GM06990 (cell line): Measurements from ENCODE around the gene TECPR2.

ENCODE experiments used
- DNase-seq: peaks from one replicate; pipeline ENCODE4 v3.0.0-alpha.2; 2011; ENCODE audit not compliant: insufficient read length; ENCODE audit errors: extremely low read depth
- H3K27me3 ChIP-seq: replicated peaks from 2 replicates; pipeline ENCODE4 v1.6.0; 2011; ENCODE audit warnings: low read length; ENCODE audit not compliant: control insufficient read depth, insufficient read depth
- H3K36me3 ChIP-seq: 2 replicates; pipeline ENCODE4 v1.5.1; 2011; ENCODE audit warnings: low read length; ENCODE audit not compliant: control insufficient read depth, insufficient read depth
- H3K4me3 ChIP-seq: replicated peaks from 2 replicates; pipeline ENCODE4 v1.5.1; 2011; ENCODE audit warnings: low read depth, mild to moderate bottlenecking, control low read depth, low read length
- TF ChIP-seq, protein P1 (sequence below): IDR thresholded peaks from 2 replicates; pipeline ENCODE4 v1.5.1; 2011; ENCODE audit warnings: low read length, control low read depth, mild to moderate bottlenecking, inconsistent platforms; ENCODE audit not compliant: insufficient read depth, poor library complexity, severe bottlenecking

TECPR2 gene

DNA sequence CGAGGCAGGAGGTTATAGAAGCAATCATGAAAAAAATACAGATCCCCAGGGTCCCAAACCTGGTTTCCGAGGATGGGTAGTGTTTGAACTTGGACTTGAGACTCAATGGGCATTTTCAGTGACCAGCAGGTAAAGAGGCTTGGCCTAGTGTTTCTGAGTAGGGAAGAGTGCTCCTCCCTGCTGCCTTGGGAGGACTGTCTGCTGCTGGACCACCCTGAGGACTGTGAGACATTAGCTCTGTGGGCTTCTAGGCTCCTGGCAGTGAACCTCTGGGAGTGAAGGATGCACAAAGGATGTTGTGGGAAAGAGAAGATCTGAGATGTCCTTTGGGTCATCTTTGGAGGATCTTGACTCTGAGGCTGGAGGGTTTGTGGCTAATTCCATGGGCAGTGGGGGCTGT, 116.4 kb downstream of the TECPR2 start:
- DNase-seq: no peak
- H3K27me3 ChIP-seq: no peaks in the 10 kb centered on the region
- H3K4me3 ChIP-seq: no peak overlapping the region
- no peaks in the 10 kb centered on the region for H3K36me3 ChIP-seq
- TF ChIP-seq, protein P1, sequence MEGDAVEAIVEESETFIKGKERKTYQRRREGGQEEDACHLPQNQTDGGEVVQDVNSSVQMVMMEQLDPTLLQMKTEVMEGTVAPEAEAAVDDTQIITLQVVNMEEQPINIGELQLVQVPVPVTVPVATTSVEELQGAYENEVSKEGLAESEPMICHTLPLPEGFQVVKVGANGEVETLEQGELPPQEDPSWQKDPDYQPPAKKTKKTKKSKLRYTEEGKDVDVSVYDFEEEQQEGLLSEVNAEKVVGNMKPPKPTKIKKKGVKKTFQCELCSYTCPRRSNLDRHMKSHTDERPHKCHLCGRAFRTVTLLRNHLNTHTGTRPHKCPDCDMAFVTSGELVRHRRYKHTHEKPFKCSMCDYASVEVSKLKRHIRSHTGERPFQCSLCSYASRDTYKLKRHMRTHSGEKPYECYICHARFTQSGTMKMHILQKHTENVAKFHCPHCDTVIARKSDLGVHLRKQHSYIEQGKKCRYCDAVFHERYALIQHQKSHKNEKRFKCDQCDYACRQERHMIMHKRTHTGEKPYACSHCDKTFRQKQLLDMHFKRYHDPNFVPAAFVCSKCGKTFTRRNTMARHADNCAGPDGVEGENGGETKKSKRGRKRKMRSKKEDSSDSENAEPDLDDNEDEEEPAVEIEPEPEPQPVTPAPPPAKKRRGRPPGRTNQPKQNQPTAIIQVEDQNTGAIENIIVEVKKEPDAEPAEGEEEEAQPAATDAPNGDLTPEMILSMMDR: no peak

DNA sequence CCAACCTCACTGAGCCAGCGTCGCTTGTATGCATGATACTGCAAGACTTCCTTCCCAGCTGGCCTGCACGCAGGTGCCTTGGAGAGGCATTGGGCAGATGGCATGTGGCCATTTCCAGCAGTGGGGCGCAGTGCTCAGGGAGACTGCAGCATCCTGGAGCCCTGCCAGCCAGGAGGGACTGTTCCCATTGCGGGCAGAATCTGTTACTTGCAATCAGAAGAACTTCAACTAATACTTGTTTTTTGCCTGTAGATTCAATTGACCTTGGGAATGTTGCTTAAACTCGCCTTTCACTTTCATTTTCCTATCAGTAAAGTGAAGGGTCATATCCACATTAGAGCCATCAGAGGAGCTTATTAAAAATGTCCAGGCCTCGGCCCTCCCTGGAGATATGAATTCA, 117.0 kb downstream of the TECPR2 start:
- H3K36me3 ChIP-seq: no peaks in the 10 kb centered on the region
- H3K27me3 ChIP-seq: no peaks in the 10 kb centered on the region
- TF ChIP-seq, protein P1: no peak
- no peak overlapping the region for H3K4me3 ChIP-seq
- no peak for DNase-seq

DNA sequence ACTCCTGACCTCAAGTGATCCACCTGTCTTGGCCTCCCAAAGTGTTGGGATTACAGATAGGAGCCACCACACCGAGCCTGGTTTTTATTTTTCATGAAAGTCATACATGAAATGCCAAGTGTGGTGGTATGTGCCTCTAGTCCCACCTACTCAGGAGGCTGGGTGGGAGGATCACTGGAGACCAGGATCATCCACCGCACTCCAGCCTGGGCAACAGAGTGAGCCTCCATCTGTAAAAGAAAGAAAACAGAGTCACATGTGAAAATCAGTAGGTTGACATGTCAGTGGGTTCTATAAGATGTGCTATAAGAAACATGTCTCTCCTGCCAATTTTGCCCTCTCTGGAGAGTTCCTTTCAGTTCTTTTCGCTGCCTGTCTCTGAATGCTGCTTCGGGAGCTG, 118.6 kb downstream of the TECPR2 start:
- TF ChIP-seq, protein P1: no peak
- DNase-seq: no peak
- Histone ChIP-seq H3K27me3 (no peaks in the 10 kb centered on the region), H3K4me3 (no peak overlapping the region), H3K36me3 (no peaks in the 10 kb centered on the region)

DNA sequence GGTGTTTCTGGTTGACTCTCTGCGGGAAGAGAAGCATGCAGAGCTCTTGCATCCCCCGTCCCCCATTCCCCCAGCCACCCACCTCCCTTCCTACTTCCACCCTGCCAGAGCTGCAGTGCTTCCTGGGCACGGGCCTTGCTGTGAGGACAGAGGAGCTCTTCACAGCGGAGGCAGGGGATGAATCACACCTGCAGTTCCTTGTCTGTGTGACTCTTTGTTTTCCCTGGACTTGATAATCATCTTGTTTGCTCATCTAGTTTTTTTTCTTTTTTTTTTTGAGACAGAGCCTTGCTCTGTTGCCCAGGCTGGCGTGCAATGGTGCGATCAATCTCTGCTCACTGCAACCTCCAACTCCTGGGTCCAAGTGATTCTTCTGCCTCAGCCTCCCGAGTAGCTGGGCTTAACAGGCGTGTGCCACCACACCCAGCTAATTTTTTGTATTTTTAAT, 119.1 kb downstream of the TECPR2 start:
- Histone ChIP-seq H3K27me3 (no peaks in the 10 kb centered on the region), H3K36me3 (no peaks in the 10 kb centered on the region), H3K4me3 (no peak overlapping the region)
- TF ChIP-seq, protein P1: no peak
- no peak for DNase-seq

DNA sequence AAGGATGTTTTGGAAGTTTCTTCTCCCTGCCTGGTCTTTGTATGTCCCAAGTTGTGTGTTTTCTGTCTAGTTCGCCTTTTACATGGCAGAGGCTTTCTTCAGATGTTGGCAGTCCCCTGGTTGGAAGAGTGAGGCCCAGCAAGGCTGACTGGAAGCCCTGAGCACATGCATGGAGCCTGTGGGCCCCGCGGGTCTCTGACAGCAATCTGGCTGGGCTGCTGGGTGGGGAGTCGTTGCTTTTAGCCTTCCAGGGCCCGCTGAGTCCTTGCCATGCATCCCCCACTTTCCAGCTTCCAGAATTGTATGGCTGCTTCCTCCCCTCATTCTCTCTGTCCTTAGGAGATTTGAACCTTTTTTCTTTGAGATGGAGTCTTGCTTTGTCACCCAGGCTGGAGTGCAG, 121.6 kb downstream of the TECPR2 start:
- Histone ChIP-seq H3K36me3 (no peaks in the 10 kb centered on the region), H3K4me3 (no peak overlapping the region), H3K27me3 (no peaks in the 10 kb centered on the region)
- DNase-seq: no peak
- TF ChIP-seq, protein P1: no peak

DNA sequence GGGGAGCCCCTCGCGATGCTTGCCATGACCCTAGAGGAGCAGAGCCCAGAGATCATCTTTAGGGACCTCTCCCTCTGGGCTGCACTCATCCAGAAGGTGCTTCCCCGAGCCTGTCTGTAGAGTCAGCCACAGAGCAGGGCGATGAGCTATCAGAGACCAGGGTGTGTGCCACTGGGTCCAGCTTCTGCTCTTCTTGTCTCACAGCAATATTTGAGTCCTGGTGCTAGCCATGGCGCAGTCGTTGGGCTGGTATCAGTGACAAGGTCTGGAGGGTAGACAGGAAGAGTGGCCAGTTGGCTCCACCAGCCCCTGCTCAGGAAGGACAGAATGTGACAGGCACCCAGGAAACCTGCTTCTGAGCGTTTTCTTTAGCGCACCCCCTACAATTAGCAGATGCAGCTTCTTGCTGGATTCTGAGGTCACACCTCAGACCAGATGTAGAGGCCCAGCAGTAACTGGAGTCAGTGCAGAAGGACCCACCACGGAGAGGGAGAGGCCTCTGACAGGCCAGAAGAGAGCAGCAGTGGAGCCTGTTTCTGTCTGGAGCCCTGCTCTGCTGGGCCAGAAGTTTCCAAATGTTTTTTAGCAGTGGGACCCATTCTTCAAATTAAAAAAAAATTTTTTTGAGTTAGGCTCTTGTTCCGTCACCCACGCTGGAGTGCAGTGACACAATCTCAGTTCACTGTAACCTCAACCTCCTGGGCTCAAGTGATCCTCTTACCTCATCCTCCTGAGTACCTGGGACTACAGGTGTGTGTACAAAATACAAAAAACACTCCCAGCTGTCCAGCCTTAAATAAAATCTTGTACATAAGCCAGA, 123.2 kb downstream of the TECPR2 start:
- TF ChIP-seq, protein P1: no peak
- H3K36me3 ChIP-seq: no peaks in the 10 kb centered on the region

More for the DNA sequence above, 123.2 kb downstream of the TECPR2 start:
- DNase-seq: no peak
- Histone ChIP-seq H3K4me3 (no peak overlapping the region), H3K27me3 (no peaks in the 10 kb centered on the region)
